HUDEP-2 (cell line): ENCODE results near the gene DOCK8.

Experiments used
- DNase-seq, 76 experiments: peaks; one replicate each; lab custom pipeline; 2025; ENCODE audit not compliant: unreplicated experiment in 76 of 76; lab: John Stamatoyannopoulos, UW

The DOCK8 gene

GRCh38 chr9:486156-486555, 271.5 kb downstream of the DOCK8 start:
- no peak for DNase-seq

- no peak for DNase-seq
These were observed 272.8 kb downstream of the DOCK8 start for GRCh38 chr9:487429-487828.

GRCh38 chr9:488448-488847, 273.8 kb downstream of the DOCK8 start:
- no peak for DNase-seq

GRCh38 chr9:489198-490197, 274.8 kb downstream of the DOCK8 start:
- no peak for DNase-seq

- no peak for DNase-seq
These were observed 280.1 kb downstream of the DOCK8 start for GRCh38 chr9:494764-495163.

- no peak for DNase-seq
These were observed 281.1 kb downstream of the DOCK8 start for GRCh38 chr9:495739-496138.

- no peak for DNase-seq
These were observed 288.7 kb downstream of the DOCK8 start for GRCh38 chr9:503326-503725.

- DNase-seq: peak in 57 of 76 experiments; percentile 5 to 76 (median 46)
These were observed 289.5 kb downstream of the DOCK8 start, which contains the start of gene KANK1 for GRCh38 chr9:503881-504852. TSS of gene KANK1 (plus strand) at chr9:504695.

- peak in 1 of 76 experiments; percentile 2 for DNase-seq
These were observed 290.5 kb downstream of the DOCK8 start for GRCh38 chr9:504921-505740.

- DNase-seq: no peak
These were observed 291.0 kb downstream of the DOCK8 start for GRCh38 chr9:505741-506059.

GRCh38 chr9:506281-506680, 291.6 kb downstream of the DOCK8 start:
- no peak for DNase-seq

- no peak for DNase-seq
These were observed 297.2 kb downstream of the DOCK8 start for GRCh38 chr9:511861-512260.

- no peak for DNase-seq
These were observed 298.0 kb downstream of the DOCK8 start for GRCh38 chr9:512555-513272.
